Psoas muscle (tissue), 8 donors: ENCODE data around the gene PHF13. TPM values are rescaled to one million over a fixed set of nuclear protein-coding genes. Genes with fewer than 3 reads are reported as not detected.

Experiments used
- ATAC-seq, 4 donors: fragments of 200-7000 bp; cut with Tn5 transposase; one replicate each; pipeline ENCODE4 v1.9.1; 2020; ENCODE audit warnings: moderate library complexity in 3 of 4, mild to moderate bottlenecking in 2 of 4
- DNase-seq, 2 donors: peaks; one replicate each; pipeline ENCODE4 v3.0.0-alpha.2; 2020
- H3K27ac ChIP-seq: fragments of 200-600 bp; one replicate; pipeline ENCODE4 v1.8.0; 2022
- H3K27me3 ChIP-seq, 3 donors: fragments of 200-600 bp in 1 of 3; one replicate each; pipeline versions ENCODE4 v1.6.1 to v1.8.0; 2013 to 2022; ENCODE audit warnings: low read length in 2 of 3, mild to moderate bottlenecking in 2 of 3, moderate library complexity in 1 of 3; ENCODE audit not compliant: insufficient read depth in 3 of 3
- H3K36me3 ChIP-seq, 2 donors: fragments of 200-600 bp in 1 of 2; one replicate each; pipeline versions ENCODE4 v1.6.1 to v1.8.0; 2013 to 2022; ENCODE audit warnings: low read depth in 1 of 2, mild to moderate bottlenecking in 1 of 2, moderate library complexity in 1 of 2; ENCODE audit not compliant: insufficient read depth in 1 of 2
- H3K4me1 ChIP-seq: fragments of 200-600 bp; one replicate; pipeline ENCODE4 v1.8.0; 2022
- H3K4me3 ChIP-seq: fragments of 200-600 bp; one replicate; pipeline ENCODE4 v1.8.0; 2022; ENCODE audit warnings: mild to moderate bottlenecking
- H3K9me3 ChIP-seq: fragments of 200-600 bp; one replicate; pipeline ENCODE4 v1.8.0; 2022
- WGBS, 3 donors: extraction: QIAGEN DNeasy Blood & Tissue Kit; methylation state at CpG; one replicate each; pipeline versions ENCODE4 v1.1.6 to v1.1.7; 2013; 5-methylcytosine and 5-hydroxymethylcytosine counted together
- intact Hi-C, 2 donors: fragments of 100-400 bp; cut with DNase I; formaldehyde crosslinking; loops; one replicate each; pipeline versions ENCODE4 v1.11.0 to v1.14.2; 2022
- polyA plus RNA-seq, 3 donors: library from polyadenylated mRNA; stranded (reverse); fragments of 200-250 nt; gene quantifications; one replicate each; pipeline ENCODE4 v1.2.3, GENCODE V29; 2013
- total RNA-seq, 4 donors: library from RNA; stranded (reverse); fragmentation: NEBNext Ultra II Directional in 2 of 4; extraction: Animal tissue kit (Norgen Biotek cat#: 25700) in 2 of 4; gene quantifications; one replicate each; pipeline versions ENCODE4 v1.2.1 to v1.2.4, GENCODE V29; 2021 to 2023
- TF ChIP-seq, protein P1 (sequence below): fragments of 200-600 bp; IDR thresholded peaks from one replicate; pipeline ENCODE4 v1.8.0; 2022; ENCODE audit warnings: antibody characterized with exemption
- donor health status: healthy with polysubstance abuse.
- donor health status: DM: no; HTN: no; CAD: no; lungs with moderate emphysema.
- donor health status: Bipolar disorder and iron deficiency.
- donor health status: healthy.
- donor health status: DM: yes; HTN: yes; CAD: no.
- donor health status: DM: no; HTN: no; CAD: no.
- donor health status: DM: no; HTN: no; CAD: no.
- donor health status: DM: yes; HTN: yes; CAD: no.

Gene PHF13
- total and polyA plus RNA-seq, 7 donors: 4.8 to 21.3 (median 7.5) TPM

DNA sequence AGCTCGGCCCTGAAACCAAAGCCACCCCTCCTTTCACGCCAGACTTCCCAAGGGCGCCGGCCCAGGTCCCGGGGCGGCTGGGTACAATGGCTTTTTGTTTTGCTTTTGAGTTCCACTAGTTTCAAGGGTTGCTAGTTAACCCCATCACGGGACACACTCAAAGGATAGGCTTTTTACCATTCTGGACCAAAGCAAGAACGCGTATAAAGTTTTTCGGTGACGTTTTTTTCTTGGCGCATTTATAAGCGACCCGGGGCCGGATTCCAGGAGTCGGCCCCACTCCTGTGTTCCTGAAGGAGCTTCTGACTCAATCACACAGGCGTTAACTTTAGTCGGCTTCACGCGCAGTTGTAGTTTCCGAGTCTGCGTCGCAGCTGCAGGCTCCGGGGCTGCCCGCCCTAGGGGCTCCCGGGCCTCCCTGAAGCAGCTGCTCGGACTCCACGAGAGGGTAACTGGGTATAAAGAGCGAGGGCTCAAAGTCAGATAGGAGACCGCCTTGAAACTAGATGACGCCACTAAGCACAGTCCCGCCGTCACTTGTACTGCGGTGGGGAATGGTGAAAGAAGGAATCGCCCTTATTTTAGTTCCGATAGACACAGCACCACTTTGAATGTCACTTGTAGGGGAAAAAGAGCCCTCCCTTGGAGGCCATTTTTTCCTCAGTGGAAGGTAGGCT lies 10.2 kb upstream of the PHF13 start:
- Histone ChIP-seq H3K36me3 (peaks cover 0 to 7% of the 10 kb centered on the region in 2 donors), H3K27ac (peak overlapping the region; percentile 98), H3K4me1 (peaks cover 43% of the 10 kb centered on the region), H3K4me3 (peak overlapping the region; percentile 87), H3K27me3 (no peaks in the 10 kb centered on the region), H3K9me3 (no peaks in the 10 kb centered on the region)
- TF ChIP-seq, protein P1, sequence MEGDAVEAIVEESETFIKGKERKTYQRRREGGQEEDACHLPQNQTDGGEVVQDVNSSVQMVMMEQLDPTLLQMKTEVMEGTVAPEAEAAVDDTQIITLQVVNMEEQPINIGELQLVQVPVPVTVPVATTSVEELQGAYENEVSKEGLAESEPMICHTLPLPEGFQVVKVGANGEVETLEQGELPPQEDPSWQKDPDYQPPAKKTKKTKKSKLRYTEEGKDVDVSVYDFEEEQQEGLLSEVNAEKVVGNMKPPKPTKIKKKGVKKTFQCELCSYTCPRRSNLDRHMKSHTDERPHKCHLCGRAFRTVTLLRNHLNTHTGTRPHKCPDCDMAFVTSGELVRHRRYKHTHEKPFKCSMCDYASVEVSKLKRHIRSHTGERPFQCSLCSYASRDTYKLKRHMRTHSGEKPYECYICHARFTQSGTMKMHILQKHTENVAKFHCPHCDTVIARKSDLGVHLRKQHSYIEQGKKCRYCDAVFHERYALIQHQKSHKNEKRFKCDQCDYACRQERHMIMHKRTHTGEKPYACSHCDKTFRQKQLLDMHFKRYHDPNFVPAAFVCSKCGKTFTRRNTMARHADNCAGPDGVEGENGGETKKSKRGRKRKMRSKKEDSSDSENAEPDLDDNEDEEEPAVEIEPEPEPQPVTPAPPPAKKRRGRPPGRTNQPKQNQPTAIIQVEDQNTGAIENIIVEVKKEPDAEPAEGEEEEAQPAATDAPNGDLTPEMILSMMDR: no peak
- DNase-seq (peak; percentile 76 to 87), ATAC-seq (peak; percentile 18 to 53 (median 44))
- WGBS, 3 donors: 0 to 1% (median 1%) methylated on average over 36 of the region's 36 CpGs
- intact Hi-C loops: no loop called here

DNA sequence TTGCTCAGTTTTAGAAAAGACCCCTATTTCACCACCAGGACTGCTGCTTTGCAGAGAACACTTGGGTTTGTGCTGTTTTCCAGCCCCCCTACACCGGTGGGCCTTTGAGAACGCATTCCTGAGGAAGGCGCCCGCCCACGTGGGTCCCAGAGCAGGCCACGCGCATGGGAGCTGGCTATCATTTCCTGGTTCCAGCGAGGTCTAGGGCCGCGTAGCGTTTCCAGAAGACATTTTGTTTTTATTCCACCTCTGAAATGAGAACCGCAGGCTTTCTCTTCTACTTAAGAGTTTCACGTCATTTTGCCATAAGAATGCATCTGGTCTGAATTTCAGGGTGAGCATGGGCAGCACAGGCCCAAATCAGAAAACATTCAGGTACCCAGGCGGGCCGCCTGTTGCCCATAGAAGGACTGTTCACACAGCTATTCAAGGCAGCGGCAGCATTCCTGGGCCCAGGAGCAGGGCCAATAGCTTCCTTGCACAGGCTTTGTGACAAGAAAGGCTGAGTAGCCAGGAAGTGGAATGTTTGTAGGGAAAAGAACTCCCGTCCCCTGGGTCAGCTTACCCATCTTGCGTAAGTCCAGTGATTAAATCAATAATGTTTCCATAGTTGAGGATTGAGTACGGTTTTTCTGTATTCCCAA lies 9.5 kb upstream of the PHF13 start:
- Histone ChIP-seq H3K9me3 (no peaks in the 10 kb centered on the region), H3K4me1 (peaks cover 38% of the 10 kb centered on the region), H3K4me3 (peak overlapping the region; percentile 87), H3K36me3 (peaks cover 0 to under 1% of the 10 kb centered on the region in 2 donors), H3K27ac (peak overlapping the region; percentile 98), H3K27me3 (no peaks in the 10 kb centered on the region)
- WGBS, 3 donors: 2 to 7% (median 5%) methylated on average over 19 of the region's 19 CpGs
- intact Hi-C loops: no loop called here
- ATAC-seq (peak; percentile 14 to 23 (median 19)), DNase-seq (peak; percentile 82 to 89)
- TF ChIP-seq, protein P1: peak; percentile 8

DNA sequence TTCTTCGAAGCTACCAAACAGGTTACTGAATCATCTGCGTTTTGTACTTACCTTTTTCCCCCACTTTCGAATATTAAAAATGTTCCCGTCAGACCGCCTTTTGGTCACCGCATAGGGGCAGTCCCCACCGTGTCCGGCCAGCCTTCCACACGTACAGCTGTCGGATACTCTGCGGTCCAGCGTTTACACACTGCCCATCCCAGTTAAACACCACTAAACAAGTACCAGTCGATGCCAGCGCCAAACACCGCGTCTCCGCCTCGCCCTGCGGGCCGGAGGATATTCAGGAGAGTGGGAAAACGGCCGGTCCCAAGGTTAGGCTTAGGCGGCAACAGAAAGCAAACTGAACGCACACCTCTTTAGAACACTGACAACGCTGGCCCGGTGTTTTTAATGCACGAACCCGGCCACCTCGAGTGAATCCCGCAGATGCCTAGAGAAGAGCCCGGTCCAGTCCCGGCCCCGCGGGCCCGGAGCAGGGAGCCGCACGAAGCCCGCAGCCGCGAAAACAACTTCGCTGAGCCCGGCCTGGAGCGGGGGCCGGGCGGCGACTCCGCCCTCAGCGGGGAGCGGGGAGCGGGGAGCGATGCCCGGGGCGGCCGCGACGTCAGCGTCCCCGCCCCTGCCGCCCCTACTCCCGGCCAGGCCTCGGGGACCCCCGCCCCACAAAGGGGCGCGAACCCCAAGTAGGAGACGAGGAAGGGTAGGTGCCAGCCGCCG lies 730 bp upstream of the PHF13 start:
- peaks cover 29% of the 10 kb centered on the region for H3K4me1 ChIP-seq
- H3K9me3 ChIP-seq: no peaks in the 10 kb centered on the region
- WGBS, 3 donors: 0 to 1% (median 0%) methylated on average over 44 to 67 of the region's 67 CpGs
- peak overlapping the region; percentile 98 for H3K27ac ChIP-seq
- H3K36me3 ChIP-seq: peaks cover 0 to 12% of the 10 kb centered on the region in 2 donors
- peak overlapping the region; percentile 82 for H3K4me3 ChIP-seq
- intact Hi-C loops: loop anchor here in 1 of 2 donors (1.0 kb wide), 1 partner anchor 10 kb away; the partner anchor contains the start of gene KLHL21
- H3K27me3 ChIP-seq: no peaks in the 10 kb centered on the region
- ATAC-seq (peak; percentile 57 to 68 (median 63)), DNase-seq (peak; percentile 61 to 82)
- TF ChIP-seq, protein P1: no peak

DNA sequence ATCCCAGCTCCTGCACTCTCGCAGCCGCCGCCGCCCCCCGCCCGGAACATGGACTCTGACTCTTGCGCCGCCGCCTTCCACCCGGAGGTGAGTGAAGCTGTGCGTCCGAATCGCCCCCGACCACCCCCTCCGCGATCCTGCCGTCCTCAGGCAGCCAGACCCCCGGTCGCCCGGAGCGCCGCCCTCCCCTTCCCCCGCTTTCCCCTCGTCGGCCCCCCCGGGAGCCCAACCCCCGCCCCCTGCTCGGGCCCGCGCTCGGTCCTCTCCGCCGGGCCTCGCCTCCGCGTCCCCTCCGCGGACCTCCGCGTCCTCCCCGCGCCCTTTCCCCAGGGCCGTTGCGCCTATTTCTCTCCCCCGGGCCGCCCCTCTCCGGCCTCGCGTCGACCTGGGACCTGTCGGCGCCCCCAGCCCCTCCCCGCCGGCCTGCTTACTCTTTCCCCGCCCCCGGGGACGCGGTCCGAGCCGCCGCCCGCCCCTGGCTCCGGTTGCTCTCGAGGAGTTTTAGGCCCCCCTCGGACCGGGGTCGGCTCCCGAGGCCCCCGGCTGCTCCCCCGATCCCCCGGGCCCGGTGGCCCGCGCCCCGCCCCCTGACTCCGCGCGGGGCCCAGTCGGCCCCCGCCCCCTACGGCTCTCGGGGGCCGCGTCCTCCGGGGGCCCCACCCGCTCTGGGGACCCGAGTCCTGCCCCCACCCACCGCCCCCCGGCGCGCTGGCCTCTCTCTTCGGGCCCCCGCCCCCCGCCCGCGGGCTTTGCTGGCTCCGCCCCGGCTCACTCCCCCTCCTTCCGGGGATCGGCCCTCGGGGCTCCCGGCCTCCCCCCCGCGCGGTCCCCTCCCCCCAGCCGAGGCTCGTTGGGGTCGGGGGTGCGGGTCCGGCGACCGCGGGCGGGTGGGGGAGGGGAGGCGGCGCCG lies 743 bp downstream of the PHF13 start:
- peaks cover 20% of the 10 kb centered on the region for H3K4me1 ChIP-seq

More for the DNA sequence above, 743 bp downstream of the PHF13 start:
- ATAC-seq: peak in 2 of 4 donors; percentile 8 to 12
- peak overlapping the region; percentile 98 for H3K27ac ChIP-seq
- no peaks in the 10 kb centered on the region for H3K9me3 ChIP-seq
- TF ChIP-seq, protein P1: no peak
- H3K36me3 ChIP-seq: peaks cover 0 to 20% of the 10 kb centered on the region in 2 donors
- H3K27me3 ChIP-seq: no peaks in the 10 kb centered on the region
- intact Hi-C loops: no loop called here
- H3K4me3 ChIP-seq: peak overlapping the region; percentile 82
- peak; percentile 69 to 70 for DNase-seq
- 1 to 2% (median 1%) methylated on average over 35 to 115 of the region's 117 CpGs for WGBS, 3 donors
